Mucosa of stomach (tissue), 1 donor: ENCODE data around the gene EFCAB11.

Experiments used
- H3K27me3 ChIP-seq: one replicate; pipeline ENCODE4 v1.7.0; 2013; ENCODE audit warnings: mild to moderate bottlenecking, low read length; ENCODE audit not compliant: control insufficient read depth, insufficient read depth
- H3K36me3 ChIP-seq: one replicate; pipeline ENCODE4 v1.7.0; 2013; ENCODE audit warnings: low read length; ENCODE audit not compliant: control insufficient read depth, insufficient read depth
- H3K4me1 ChIP-seq: one replicate; pipeline ENCODE4 v1.7.0; 2013; ENCODE audit warnings: mild to moderate bottlenecking, low read length; ENCODE audit not compliant: control insufficient read depth, insufficient read depth
- H3K4me3 ChIP-seq: one replicate; pipeline ENCODE4 v1.7.0; 2013; ENCODE audit warnings: low read length
- H3K9ac ChIP-seq: one replicate; pipeline ENCODE4 v1.7.0; 2013; ENCODE audit warnings: mild to moderate bottlenecking, low read length, moderate library complexity
- H3K9me3 ChIP-seq: one replicate; pipeline ENCODE4 v1.7.0; 2013; ENCODE audit warnings: mild to moderate bottlenecking, low read length, moderate library complexity; ENCODE audit not compliant: control insufficient read depth
- donor health status: Pancreatic carcinoma.

EFCAB11 gene

GRCh38 chr14:89767861-89768268, 186.7 kb downstream of the EFCAB11 start:
- no peaks in the 10 kb centered on the region for H3K36me3 ChIP-seq
- no peaks in the 10 kb centered on the region for H3K9me3 ChIP-seq

GRCh38 chr14:89767131-89767530, 187.4 kb downstream of the EFCAB11 start:
- H3K4me1 ChIP-seq = no peaks in the 10 kb centered on the region
- H3K9ac ChIP-seq = no peak overlapping the region
- H3K27me3 ChIP-seq = no peaks in the 10 kb centered on the region
- H3K9me3 ChIP-seq = no peaks in the 10 kb centered on the region
- no peak overlapping the region for H3K4me3 ChIP-seq
- H3K36me3 ChIP-seq = no peaks in the 10 kb centered on the region

More at GRCh38 chr14:89767861-89768268, 186.7 kb downstream of the EFCAB11 start:
- no peaks in the 10 kb centered on the region for H3K4me1 ChIP-seq
- H3K4me3 ChIP-seq = no peak overlapping the region
- no peak overlapping the region for H3K9ac ChIP-seq
- no peaks in the 10 kb centered on the region for H3K27me3 ChIP-seq

- H3K9me3 ChIP-seq = no peaks in the 10 kb centered on the region
- no peak overlapping the region for H3K4me3 ChIP-seq
- H3K4me1 ChIP-seq = no peaks in the 10 kb centered on the region
- no peaks in the 10 kb centered on the region for H3K36me3 ChIP-seq
- no peak overlapping the region for H3K9ac ChIP-seq
- no peaks in the 10 kb centered on the region for H3K27me3 ChIP-seq
Observed at GRCh38 chr14:89765346-89765745, 189.2 kb downstream of the EFCAB11 start.

GRCh38 chr14:89760086-89760485, 194.4 kb downstream of the EFCAB11 start:
- Histone ChIP-seq H3K36me3 (no peaks in the 10 kb centered on the region), H3K9ac (no peak overlapping the region), H3K4me1 (no peaks in the 10 kb centered on the region), H3K27me3 (no peaks in the 10 kb centered on the region), H3K9me3 (no peaks in the 10 kb centered on the region), H3K4me3 (no peak overlapping the region)

- Histone ChIP-seq H3K4me3 (no peak overlapping the region), H3K27me3 (no peaks in the 10 kb centered on the region)
Observed at GRCh38 chr14:89757313-89757939, 197.1 kb downstream of the EFCAB11 start.

GRCh38 chr14:89755816-89756215, 198.7 kb downstream of the EFCAB11 start:
- H3K27me3 ChIP-seq = no peaks in the 10 kb centered on the region
- H3K9ac ChIP-seq = no peak overlapping the region
- H3K36me3 ChIP-seq = no peaks in the 10 kb centered on the region
- no peak overlapping the region for H3K4me3 ChIP-seq
- no peaks in the 10 kb centered on the region for H3K9me3 ChIP-seq
- H3K4me1 ChIP-seq = no peaks in the 10 kb centered on the region

More at GRCh38 chr14:89757313-89757939, 197.1 kb downstream of the EFCAB11 start:
- no peaks in the 10 kb centered on the region for H3K9me3 ChIP-seq
- no peak overlapping the region for H3K9ac ChIP-seq
- H3K36me3 ChIP-seq = no peaks in the 10 kb centered on the region
- H3K4me1 ChIP-seq = no peaks in the 10 kb centered on the region

GRCh38 chr14:89753828-89754412, 200.6 kb downstream of the EFCAB11 start:
- Histone ChIP-seq H3K4me3 (no peak overlapping the region), H3K9ac (no peak overlapping the region), H3K27me3 (no peaks in the 10 kb centered on the region), H3K4me1 (no peaks in the 10 kb centered on the region), H3K9me3 (no peaks in the 10 kb centered on the region), H3K36me3 (no peaks in the 10 kb centered on the region)

GRCh38 chr14:89750908-89751392, 203.6 kb downstream of the EFCAB11 start:
- Histone ChIP-seq H3K27me3 (no peaks in the 10 kb centered on the region), H3K4me1 (no peaks in the 10 kb centered on the region), H3K9ac (no peak overlapping the region), H3K36me3 (no peaks in the 10 kb centered on the region), H3K9me3 (no peaks in the 10 kb centered on the region), H3K4me3 (no peak overlapping the region)

GRCh38 chr14:89750281-89750755, 204.2 kb downstream of the EFCAB11 start:
- H3K4me3 ChIP-seq = no peak overlapping the region
- H3K4me1 ChIP-seq = no peaks in the 10 kb centered on the region
- H3K27me3 ChIP-seq = no peaks in the 10 kb centered on the region
- H3K9me3 ChIP-seq = no peaks in the 10 kb centered on the region
- H3K36me3 ChIP-seq = no peaks in the 10 kb centered on the region
- no peak overlapping the region for H3K9ac ChIP-seq

- Histone ChIP-seq H3K9ac (no peak overlapping the region), H3K9me3 (no peaks in the 10 kb centered on the region), H3K4me1 (no peaks in the 10 kb centered on the region), H3K27me3 (no peaks in the 10 kb centered on the region), H3K36me3 (no peaks in the 10 kb centered on the region), H3K4me3 (no peak overlapping the region)
Observed at GRCh38 chr14:89748004-89748403, 206.5 kb downstream of the EFCAB11 start.

- H3K36me3 ChIP-seq = no peaks in the 10 kb centered on the region
- H3K4me1 ChIP-seq = no peaks in the 10 kb centered on the region
- H3K9ac ChIP-seq = no peak overlapping the region
- no peak overlapping the region for H3K4me3 ChIP-seq
- H3K27me3 ChIP-seq = no peaks in the 10 kb centered on the region
- H3K9me3 ChIP-seq = no peaks in the 10 kb centered on the region
Observed at GRCh38 chr14:89747126-89747525, 207.4 kb downstream of the EFCAB11 start.

- H3K9ac ChIP-seq = no peak overlapping the region
- H3K36me3 ChIP-seq = no peaks in the 10 kb centered on the region
- H3K9me3 ChIP-seq = no peaks in the 10 kb centered on the region
- no peak overlapping the region for H3K4me3 ChIP-seq
- no peaks in the 10 kb centered on the region for H3K27me3 ChIP-seq
- no peaks in the 10 kb centered on the region for H3K4me1 ChIP-seq
Observed at GRCh38 chr14:89746654-89747053, 207.9 kb downstream of the EFCAB11 start.
